Left renal pelvis (tissue), 4 donors: ENCODE results near the gene NME5. TPM values are rescaled to one million over a fixed set of nuclear protein-coding genes. Genes with fewer than 3 reads are reported as not detected.
"Not testable (repeated sequence)": the region's sequence is repeated elsewhere in the genome, so short reads cannot be mapped to it uniquely, and the experiment has no call there.

Experiments used
- DNase-seq, 4 donors: peaks; one replicate each; pipeline ENCODE4 v3.0.0-alpha.2; 2013; ENCODE audit warnings: low read depth in 4 of 4, low spot score in 3 of 4
- polyA plus RNA-seq, 4 donors: library from polyadenylated mRNA; unstranded; fragments of 120-200 nt; gene quantifications; one replicate each; pipeline ENCODE4 v1.2.1, GENCODE V29; 2013; ENCODE audit not compliant: insufficient read length in 4 of 4

NME5 gene
- polyA plus RNA-seq, 4 donors: 5.8 to 26.7 (median 24.0) TPM

DNA sequence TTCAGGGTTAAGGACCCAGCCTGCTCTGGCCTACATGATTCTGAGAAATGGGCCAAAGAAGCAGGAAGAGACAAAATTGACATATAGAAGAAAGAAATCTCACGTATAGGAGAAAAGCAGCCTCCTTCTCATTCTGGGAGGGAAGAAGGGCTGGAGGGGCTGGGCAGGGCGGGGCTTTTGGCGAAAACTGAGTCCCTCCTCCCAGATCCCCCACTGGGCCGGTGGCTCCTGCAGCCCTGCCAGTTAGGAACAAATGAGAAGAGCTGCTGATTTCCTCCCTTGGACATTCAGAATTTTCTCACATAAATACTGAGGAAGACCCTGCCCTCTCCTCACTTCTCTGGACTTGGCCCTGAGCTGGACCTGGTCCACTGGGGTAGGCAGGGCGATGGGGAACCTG lies 55.5 kb downstream of the NME5 start, which contains the start of gene WNT8A:
WNT8A (plus strand) TSS at position 332 of the 400 bp plus-strand sequence. CDS start 95 bp downstream, outside the sequence.
- DNase-seq: no peak

DNA sequence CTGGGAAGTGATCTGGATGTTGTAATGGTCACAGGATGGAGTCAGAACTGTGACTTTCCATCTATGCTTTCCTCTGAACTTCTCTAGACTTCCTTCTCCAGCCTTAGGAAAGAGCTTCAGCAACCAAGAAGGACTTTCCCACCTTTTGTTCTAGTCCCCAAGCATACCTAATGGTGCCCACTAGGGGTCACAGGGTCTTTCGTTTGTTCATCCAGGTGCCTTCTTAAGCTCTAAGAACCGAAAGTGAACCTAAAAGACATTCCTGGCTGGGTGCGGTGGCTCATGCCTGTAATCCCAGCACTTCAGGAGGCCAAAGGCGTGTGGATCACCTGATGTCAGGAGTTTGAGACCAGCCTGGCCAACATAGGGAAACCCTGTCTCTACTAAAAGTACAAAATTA lies 57.2 kb downstream of the NME5 start:
- DNase-seq: no peak

DNA sequence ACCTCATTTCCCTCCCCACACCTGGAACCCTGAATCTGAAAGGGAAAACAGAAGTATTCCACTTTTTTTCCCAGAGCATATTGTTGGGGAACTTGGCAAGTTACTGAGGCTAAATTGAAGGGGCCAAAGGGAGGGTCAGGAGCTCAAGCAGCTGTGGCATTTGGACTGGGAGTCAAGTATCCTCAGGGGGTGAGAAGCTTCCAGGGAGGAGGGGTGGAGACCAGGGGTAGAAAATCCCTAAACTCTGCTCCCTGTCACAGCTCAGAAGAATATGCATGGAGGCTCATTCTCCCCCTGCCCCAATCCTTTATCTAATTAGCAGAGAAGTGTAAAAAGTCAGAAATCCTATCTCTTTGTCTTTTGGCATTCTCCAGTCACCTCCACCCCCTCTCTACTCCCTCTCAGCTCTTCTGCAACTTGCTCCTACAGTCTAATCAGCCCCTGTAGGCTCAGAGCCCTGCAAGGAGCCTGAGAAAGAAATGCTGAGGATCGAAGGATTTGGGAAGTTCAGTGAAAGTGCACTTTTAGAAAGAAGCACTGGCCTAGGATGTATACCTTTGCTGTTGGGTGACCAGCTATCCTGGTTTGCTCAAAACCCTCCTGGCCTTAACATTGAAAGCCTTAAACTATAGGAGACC lies 61.1 kb downstream of the NME5 start:
- no peak for DNase-seq

DNA sequence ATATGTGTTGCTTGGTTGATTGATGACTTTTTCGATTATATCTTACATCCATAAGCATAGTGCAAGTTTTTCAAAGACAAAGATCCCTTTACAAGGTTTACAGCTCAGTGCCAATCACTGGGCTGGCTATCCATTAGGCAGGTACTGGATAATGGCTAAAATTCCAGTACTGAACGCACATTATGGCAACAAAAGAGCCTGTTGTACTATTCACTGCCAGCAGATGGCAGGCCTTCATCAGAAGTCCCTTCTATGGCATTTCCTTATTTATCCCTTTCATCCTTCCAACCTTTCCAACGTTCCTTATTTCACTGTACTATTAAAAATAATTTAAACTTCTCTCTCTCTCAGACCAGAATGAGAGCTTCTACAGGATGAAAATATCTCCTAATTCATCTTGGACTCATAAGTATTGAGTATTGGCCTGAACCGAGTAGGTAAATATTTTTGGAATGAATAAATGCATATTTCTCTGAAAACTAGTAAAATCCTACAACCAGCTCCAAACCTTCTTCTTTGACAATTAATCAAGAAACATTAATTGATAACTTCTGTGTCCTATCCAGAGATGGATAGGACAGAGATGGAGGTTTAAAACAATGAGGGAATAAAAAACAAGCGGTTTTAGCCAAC lies 62.0 kb downstream of the NME5 start:
- DNase-seq: peak in 3 of 4 donors; percentile 20 to 27 (median 24)

DNA sequence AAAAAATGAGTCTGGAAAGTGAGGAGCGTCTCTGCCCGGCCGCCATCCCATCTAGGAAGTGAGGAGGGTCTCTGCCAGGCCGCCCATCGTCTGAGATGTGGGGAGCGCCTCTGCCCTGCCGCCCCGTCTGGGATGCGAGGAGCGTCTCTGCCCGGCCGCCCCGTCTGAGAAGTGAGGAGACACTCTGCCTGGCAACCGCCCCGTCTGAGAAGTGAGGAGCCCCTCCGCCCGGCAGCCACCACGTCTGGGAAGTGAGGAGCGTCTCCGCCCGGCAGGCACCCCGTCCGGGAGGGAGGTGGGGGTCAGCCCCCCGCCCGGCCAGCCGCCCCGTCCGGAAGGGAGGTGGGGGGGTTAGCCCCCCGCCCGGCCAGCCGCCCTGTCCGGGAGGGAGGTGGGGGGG lies 69.2 kb downstream of the NME5 start:
- DNase-seq: not testable (repeated sequence)

DNA sequence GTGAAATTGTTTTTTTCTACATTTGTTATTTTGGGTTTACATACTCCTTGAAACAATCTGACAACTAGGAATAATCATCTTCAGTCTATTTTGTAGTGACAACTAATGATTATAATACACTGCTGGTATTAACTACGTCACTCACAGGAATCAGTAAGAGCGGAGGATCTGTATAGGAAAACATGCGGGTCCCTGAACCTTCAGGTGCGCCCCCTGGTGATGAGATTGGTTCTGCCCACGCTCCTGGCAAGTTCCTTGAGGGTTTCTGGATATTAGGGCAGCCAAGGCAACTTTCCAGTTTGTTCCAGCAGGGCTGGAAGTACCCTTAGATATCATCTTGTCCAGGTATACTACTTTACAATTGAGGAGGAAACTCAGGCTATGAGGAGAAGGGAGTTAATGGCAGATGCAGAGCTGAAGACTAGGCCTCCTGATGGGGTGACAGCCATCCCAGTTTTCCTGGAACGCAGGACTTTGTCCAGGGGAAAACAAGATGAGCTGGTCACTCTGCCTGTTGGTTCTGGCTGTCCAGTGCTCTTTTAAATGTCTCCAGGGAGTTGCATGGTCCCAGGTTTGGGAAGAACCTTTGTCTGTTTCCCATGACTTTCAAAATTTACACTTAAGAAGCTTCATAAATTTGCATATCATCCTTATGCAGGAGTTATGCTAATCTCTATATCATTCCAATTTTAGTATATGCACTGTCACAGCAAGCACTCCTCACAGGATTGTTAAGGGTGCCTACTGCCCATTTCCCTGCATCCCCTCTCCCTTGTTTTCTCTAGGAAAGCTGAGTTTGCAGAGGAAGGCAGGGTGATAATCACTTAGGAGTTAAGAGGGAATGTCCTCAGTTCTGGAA lies 70.3 kb downstream of the NME5 start:
- DNase-seq: peak in 1 of 4 donors; percentile 14

DNA sequence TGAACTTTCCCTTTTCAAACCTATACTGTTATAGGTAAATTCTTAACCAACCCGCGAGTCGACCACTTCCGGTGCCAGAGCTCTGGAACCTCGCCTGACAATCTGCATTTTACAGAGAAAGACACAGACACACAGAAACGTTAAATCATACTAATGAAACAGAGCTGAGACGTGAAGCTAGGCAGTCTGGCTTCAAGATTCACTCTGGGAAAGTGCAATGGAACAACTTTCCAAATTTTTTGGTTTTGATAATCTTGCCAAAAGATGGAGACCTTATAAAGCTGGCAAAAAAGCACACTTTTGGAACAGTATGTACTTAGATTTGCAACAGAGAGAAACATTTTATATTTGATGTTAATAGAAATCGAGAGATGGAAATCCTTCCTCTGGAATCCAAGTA lies 71.3 kb downstream of the NME5 start:
- DNase-seq: no peak

Other genes starting within 250 kb of the NME5 start
- gene PKD2L2, start 250.0 kb downstream of the NME5 start, polyA plus RNA-seq: under 1 TPM; 0.20 to 0.50 (median 0.37) TPM
- gene FAM13B, start 106.3 kb downstream of the NME5 start, polyA plus RNA-seq: 10 to 100 TPM; 34.4 to 58.7 (median 55.7) TPM
- under 1 TPM in 3 of 4 donors, not detected in 1; 0.14 to 0.29 (median 0.19) TPM for gene WNT8A, start 55.4 kb downstream of the NME5 start, polyA plus RNA-seq
- gene BRD8, start 39.2 kb upstream of the NME5 start, polyA plus RNA-seq: 100 to 1,000 TPM; 103 to 182 (median 133) TPM
- gene KIF20A, start 39.7 kb upstream of the NME5 start, polyA plus RNA-seq: 10 to 100 TPM; 37.1 to 47.9 (median 43.0) TPM
- gene CDC23, start 73.9 kb upstream of the NME5 start, polyA plus RNA-seq: 10 to 100 TPM; 46.3 to 70.0 (median 62.5) TPM
- 1 to 10 TPM; 2.7 to 6.6 (median 5.5) TPM for gene GFRA3, start 135.2 kb upstream of the NME5 start, polyA plus RNA-seq
- gene CDC25C, start 192.4 kb upstream of the NME5 start, polyA plus RNA-seq: 1 to 10 TPM; 6.5 to 8.0 (median 7.2) TPM
- gene FAM53C, start 198.8 kb upstream of the NME5 start, polyA plus RNA-seq: 10 to 100 TPM; 28.6 to 35.2 (median 32.4) TPM
- 100 to 1,000 TPM in 1 of 4 donors, 10 to 100 TPM in 3; 67.9 to 103 (median 89.4) TPM for gene KDM3B, start 213.3 kb upstream of the NME5 start, polyA plus RNA-seq